ENCODE measurements around the gene SIPA1L3. TPM values are rescaled to one million over a fixed set of nuclear protein-coding genes. Genes with fewer than 3 reads are reported as not detected.

Gene SIPA1L3
- total and polyA plus RNA-seq, 8 donors: 2.9 to 211 (median 24.3) TPM

- Histone ChIP-seq H3K9me3 (no peaks in the 10 kb centered on the region), H3K27ac (no peak overlapping the region), H3K36me3 (peaks cover 14 to 53% (median 46%) of the 10 kb centered on the region in 4 donors), H3K4me1 (no peaks in the 10 kb centered on the region), H3K4me3 (no peak overlapping the region), H3K27me3 (no peaks in the 10 kb centered on the region)
- DNase-seq: no peak
- intact Hi-C loops (cut with DNase I; ENCODE audit: low total_unique reads): no loop called here
- WGBS, 5 donors: 94 to 99% (median 96%) methylated on average over 9 of the region's 9 CpGs
- TF ChIP-seq POLR2AphosphoS5 (IDR thresholded peaks at IDR 0.05) (no peak), EP300 (IDR thresholded peaks at IDR 0.05) (no peak), CTCF (IDR thresholded peaks at IDR 0.05) (no peak), POLR2A (IDR thresholded peaks at IDR 0.05) (no peak)
Measured at GRCh38 chr19:38125238-38125637, 218.2 kb downstream of the SIPA1L3 start.

GRCh38 chr19:38130399-38130798 is 223.4 kb downstream of the SIPA1L3 start:
- 96 to 98% (median 98%) methylated on average over 6 to 25 of the region's 25 CpGs for WGBS, 5 donors
- Histone ChIP-seq H3K4me3 (no peak overlapping the region), H3K27me3 (no peaks in the 10 kb centered on the region), H3K4me1 (no peaks in the 10 kb centered on the region), H3K9me3 (no peaks in the 10 kb centered on the region), H3K36me3 (peaks cover 10 to 59% (median 50%) of the 10 kb centered on the region in 4 donors), H3K27ac (no peak overlapping the region)
- TF ChIP-seq POLR2AphosphoS5 (IDR thresholded peaks at IDR 0.05) (no peak), CTCF (IDR thresholded peaks at IDR 0.05) (no peak), POLR2A (IDR thresholded peaks at IDR 0.05) (no peak), EP300 (IDR thresholded peaks at IDR 0.05) (no peak)
- no peak for DNase-seq
- intact Hi-C loops (cut with DNase I; ENCODE audit: low total_unique reads): no loop called here

- Histone ChIP-seq H3K9me3 (no peaks in the 10 kb centered on the region), H3K4me1 (no peaks in the 10 kb centered on the region), H3K27me3 (no peaks in the 10 kb centered on the region), H3K4me3 (no peak overlapping the region), H3K36me3 (peaks cover 10 to 57% (median 42%) of the 10 kb centered on the region in 4 donors), H3K27ac (no peak overlapping the region)
- no peak for DNase-seq
- WGBS, 5 donors: 78 to 100% (median 84%) methylated on average over 6 of the region's 6 CpGs
- TF ChIP-seq POLR2A (IDR thresholded peaks at IDR 0.05) (no peak), CTCF (IDR thresholded peaks at IDR 0.05) (no peak)
- intact Hi-C loops (cut with DNase I; ENCODE audit: low total_unique reads): no loop called here
Measured at GRCh38 chr19:38132781-38133180, 225.8 kb downstream of the SIPA1L3 start.

GRCh38 chr19:38133319-38133718 is 226.3 kb downstream of the SIPA1L3 start:
- Histone ChIP-seq H3K4me1 (no peaks in the 10 kb centered on the region), H3K27me3 (no peaks in the 10 kb centered on the region), H3K27ac (no peak overlapping the region), H3K36me3 (peaks cover 10 to 59% (median 42%) of the 10 kb centered on the region in 4 donors), H3K4me3 (no peak overlapping the region), H3K9me3 (no peaks in the 10 kb centered on the region)
- 85 to 92% (median 88%) methylated on average over 3 of the region's 3 CpGs for WGBS, 5 donors
- TF ChIP-seq EP300 (IDR thresholded peaks at IDR 0.05) (no peak), CTCF (IDR thresholded peaks at IDR 0.05) (no peak), POLR2AphosphoS5 (IDR thresholded peaks at IDR 0.05) (no peak), POLR2A (IDR thresholded peaks at IDR 0.05) (no peak)
- intact Hi-C loops (cut with DNase I; ENCODE audit: low total_unique reads): no loop called here
- no peak for DNase-seq
